Raji (cell line): ENCODE data around the gene CNTLN.

Experiments used
- POLR2A ChIP-seq: IDR thresholded peaks from 2 replicates; pipeline ENCODE4 v1.6.1; 2011; ENCODE audit warnings: low read depth, low read length, control low read depth; ENCODE audit not compliant: insufficient read depth

Gene CNTLN

DNA sequence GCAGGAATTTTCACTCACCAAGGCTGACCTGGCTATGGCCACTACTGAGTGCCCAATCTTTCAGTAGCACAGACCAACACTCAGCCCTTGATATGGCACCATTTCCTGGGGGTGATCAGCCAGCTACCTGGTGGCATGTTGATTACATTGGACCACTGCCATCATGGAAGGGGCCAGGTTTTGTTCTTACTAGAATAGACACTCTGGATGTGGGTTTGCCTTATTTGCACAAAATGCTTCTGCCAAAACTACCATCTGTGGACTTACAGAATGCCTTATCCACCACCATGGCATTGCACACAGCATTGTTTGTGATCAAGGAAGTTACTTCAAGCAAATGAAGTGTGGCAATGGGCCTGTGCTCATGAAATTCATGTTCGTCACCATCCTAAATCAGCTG is 374.3 kb downstream of the CNTLN start:
- no peak for TF ChIP-seq POLR2A

DNA sequence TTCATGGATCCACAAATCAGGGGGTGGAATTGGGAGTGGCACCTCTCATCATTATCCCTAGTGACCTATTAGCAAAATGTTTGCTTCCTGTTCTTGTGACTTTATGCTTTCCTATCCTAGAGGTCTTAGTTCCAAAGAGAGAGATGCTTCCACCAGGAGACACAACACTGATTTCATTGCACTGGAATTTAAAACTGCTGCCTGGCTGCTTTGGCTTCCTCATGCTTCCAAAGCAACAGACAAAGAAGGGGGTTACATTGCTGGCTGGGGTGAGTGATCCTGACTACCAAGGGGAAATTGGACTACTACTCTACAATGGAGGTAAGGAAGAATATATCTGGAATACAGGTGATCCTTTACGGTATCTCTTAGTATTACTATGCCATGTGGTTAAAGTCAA is 374.9 kb downstream of the CNTLN start:
- no peak for TF ChIP-seq POLR2A

DNA sequence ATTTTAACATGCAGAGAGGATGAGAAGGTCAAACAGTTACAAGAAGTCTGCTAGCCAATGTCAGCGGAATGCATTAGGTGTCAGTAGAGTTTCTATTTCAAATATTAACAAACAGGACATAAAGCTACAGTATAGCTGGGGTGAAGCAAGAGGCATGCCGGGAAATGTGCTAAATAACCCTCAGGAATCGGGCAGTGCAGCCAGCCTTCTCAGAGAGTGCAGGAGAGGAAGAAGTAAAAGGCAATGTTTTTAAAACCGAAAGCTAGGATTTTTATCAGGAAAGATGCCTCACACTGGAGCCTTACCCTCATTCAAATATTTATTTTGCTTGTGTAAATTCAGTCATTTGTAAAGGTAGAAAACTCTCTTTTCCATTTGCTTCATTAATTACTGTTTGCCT is 384.9 kb downstream of the CNTLN start:
- no peak for TF ChIP-seq POLR2A

- no peak for TF ChIP-seq POLR2A
Measured at GRCh38 chr9:17520268-17521064, 385.6 kb downstream of the CNTLN start.

DNA sequence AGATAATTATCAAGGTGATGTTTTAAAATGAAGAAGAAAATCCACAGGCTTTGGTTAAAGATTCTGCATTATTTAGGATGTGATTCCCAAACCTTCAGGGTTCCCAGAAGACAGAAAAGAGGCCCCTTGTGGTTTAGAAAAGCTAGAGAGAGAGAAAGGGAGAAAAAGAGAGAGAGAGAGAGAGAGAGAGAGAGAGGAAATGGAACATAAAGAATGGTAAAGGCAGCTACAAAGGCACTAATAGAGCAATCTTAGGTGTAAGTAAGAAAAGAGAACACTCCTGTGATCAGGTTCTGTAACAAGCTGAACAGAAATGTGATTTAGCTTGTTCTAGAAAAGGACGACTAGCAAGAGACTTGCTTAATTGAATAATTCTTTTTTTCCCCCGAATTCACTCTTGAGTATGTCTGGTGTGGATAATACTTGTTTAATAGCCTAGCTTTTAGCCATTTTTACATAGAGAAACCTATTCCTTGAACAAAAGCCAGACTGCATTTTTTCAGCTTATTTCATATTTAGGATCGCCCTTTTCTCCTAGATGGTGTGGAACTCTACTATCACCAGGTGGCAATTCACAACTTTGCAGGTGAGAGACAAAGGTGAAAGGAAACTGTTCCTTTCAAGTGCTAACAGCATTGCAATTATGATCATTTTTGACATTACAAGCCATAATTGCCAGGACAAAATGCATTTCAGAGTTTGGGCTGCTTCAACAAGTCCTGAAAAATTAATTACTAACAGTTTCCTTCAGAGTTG is 386.4 kb downstream of the CNTLN start:
- no peak for TF ChIP-seq POLR2A

GRCh38 chr9:17528859-17529258 is 394.0 kb downstream of the CNTLN start:
- TF ChIP-seq POLR2A, result no peak

- no peak for TF ChIP-seq POLR2A
Measured at GRCh38 chr9:17531642-17532254, 396.9 kb downstream of the CNTLN start.

DNA sequence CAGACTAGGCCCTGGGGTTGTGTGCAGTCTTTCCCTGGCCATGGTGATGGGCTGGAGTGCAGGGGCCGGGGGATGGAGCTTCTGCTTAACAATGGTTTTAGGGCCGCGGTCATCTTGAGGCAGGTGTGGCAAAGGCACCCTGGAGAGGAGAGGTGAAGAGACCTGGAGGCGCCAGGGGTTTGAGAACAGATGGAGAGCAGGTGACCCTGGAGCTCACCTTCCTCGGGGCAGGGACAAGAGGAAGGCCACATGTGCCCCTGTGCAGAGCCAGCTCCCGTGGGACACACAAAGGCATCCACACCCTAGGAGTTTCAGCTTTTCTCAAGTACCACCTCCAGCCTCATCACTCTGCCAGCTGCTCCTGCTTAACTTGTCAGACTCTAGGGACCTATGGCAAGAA is 397.6 kb downstream of the CNTLN start:
- no peak for TF ChIP-seq POLR2A

GRCh38 chr9:17535176-17535575 is 400.3 kb downstream of the CNTLN start:
- no peak for TF ChIP-seq POLR2A

DNA sequence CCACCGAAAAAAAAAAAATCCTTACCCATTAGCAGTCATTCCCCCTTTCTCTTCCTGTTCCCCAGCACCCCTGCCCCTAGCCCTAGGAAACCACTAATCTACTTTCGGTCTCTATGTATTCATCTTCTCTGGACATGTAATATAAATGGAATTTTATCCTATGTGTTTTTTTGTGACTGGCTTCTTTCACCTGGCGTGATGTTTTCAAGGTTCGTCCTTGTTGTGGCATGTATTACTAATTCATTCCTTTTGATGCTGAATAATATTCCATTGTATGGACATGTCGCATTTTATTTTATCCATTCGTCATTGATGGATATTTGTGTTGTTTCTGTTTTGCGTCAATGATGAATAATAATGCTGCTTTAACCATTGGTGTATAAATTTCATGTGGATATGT is 401.2 kb downstream of the CNTLN start:
- TF ChIP-seq POLR2A, result no peak

DNA sequence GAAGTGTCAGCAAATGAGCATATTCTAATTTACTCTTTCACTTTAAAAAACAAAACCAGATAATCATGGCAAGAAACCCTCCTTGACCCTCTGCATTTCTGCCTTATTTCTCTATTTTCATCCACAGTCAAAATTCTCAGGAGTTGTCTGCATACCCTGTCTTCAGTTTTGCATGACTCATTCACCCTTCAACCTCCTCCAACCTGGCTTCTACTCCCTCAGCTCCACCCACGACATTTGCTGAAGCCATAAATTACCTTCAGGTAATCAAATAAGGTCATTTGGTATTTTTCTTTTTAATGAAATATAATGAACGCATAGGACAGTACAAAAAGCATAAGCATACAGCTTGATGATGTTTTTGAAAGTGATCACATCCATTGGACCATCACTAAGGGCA is 416.2 kb downstream of the CNTLN start:
- no peak for TF ChIP-seq POLR2A
